Smooth muscle cell of the umbilical artery (primary cell): ENCODE data around the gene SDCCAG8. TPM values are rescaled to one million over a fixed set of nuclear protein-coding genes. Genes with fewer than 3 reads are reported as not detected.

Experiments used
- total RNA-seq: library from RNA; depleted of rRNA; stranded (reverse); fragments of >200 nt; gene quantifications from 2 replicates; pipeline ENCODE4 v1.2.3, GENCODE V29; 2014

SDCCAG8 gene
- total RNA-seq: 68.9 and 97.9 TPM in 2 replicates

GRCh38 chr1:243255791-243256512 lies at the start of gene SDCCAG8:
Gene SDCCAG8, plus strand, starts transcription at chr1:243256041. Its CDS starts 133 bp downstream, at chr1:243256174.

GRCh38 chr1:243254927-243255790 lies 682 bp upstream of the SDCCAG8 start, which contains the start of gene CEP170:
Gene CEP170, minus strand, starts transcription at chr1:243255281. Its CDS starts 30,001 bp downstream, at chr1:243225280.

Other genes starting within 250 kb of the SDCCAG8 start
- 127 and 362 TPM in 2 replicates for gene CEP170, start 760 bp upstream of the SDCCAG8 start, total RNA-seq